CD4-positive, alpha-beta T cell treated with Interleukin-1 beta for 1 hour (primary cell): Measurements from ENCODE around the gene FAM117B.
"Not testable (repeated sequence)": the region's sequence is repeated elsewhere in the genome, so short reads cannot be mapped to it uniquely, and the experiment has no call there.

Experiments used
- DNase-seq, 2 donors: peaks; one replicate each; pipeline ENCODE4 v3.0.0-alpha.2; 2020 to 2022

FAM117B gene

DNA sequence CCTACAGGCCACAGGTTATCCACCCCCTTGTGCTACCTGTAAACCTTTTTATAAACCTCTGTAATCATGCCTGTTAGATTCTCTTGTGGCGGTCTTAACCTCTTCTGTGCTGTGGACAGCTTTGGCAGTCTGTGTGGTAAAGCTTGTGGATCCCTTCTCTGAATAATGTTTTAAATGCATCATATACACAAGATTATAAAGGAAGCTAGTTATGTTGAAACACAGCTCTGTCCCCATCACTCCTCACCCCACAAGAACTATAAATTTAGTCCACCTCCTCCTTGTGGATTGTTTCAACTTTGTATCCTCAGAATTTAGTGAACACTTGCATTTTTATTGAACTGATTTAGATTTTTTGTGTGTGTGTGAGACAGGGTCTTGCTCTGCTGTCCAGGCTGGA, 129.1 kb downstream of the FAM117B start:
- no peak for DNase-seq

DNA sequence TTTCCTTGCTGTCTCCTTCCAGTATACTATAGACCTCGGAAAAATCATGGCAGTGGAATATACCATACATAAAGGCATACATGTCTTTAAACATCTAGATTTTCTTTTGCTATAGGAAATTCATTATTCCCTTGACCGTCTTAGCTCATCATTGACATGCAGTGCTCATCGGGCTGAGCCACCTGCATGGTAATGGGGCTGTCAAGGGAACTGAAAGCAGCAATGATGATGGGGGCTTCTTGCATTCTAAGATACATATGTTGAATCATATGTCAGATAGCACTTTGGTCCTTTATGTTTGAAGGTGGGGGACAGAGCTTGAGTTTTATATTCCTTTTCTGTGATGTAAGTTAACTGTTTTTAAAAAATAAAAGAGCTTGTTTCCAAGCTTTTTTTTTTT, 130.2 kb downstream of the FAM117B start:
- DNase-seq: no peak

DNA sequence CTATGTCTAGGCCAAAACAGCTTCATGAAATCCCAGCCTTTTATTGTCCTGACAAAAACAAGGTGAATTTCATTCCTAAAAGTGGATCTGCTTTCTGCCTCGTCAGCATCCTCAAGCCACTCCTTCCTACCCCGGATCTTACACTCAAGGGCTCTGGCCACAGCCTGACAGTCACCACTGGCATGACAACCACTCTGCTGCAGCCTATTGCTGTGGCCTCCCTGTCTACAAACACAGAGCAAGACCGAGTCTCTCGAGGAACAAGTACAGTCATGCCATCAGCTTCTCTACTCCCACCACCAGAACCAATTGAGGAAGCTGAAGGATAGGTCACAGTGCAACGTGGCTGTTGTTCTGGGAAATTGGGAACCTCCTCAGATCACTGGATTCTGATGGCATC, 130.7 kb downstream of the FAM117B start:
- no peak for DNase-seq

DNA sequence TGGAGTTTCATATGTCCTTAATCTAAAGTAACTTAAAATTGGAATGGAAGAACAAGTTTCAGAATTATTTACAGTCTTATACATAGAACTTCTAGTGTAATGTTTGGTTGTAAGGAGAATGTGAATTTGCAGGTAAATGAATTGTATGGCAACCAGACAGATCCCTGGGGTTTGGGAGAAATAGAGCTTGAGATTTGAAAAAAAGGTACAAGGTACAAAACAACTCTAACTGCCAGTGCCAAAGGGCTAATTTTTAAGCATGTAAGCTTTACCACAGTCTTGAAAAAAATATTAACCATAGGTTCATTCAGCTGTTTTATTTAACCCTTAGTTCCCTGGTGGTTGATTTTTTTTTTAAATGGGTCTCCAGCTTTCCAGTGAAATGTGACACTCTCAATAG, 133.5 kb downstream of the FAM117B start:
- no peak for DNase-seq

DNA sequence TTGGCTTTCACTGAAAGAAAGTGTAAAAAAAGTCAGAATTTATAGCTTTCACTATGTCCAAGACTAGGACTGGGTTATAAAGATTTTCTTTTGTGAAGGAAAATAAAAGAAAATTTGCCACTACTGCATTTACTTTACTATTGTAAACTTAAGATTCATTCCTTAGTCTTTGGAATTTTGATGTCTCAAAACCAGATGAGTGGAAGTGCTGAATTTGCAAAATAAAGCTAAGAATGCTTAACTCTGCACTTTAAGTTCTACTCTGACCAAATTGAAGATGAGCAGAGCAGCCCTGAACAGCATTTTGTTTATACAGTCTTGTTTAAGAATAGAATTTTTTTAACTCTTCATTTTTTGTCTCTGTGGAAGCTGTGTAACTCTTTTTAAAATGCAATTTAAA, 134.4 kb downstream of the FAM117B start:
- no peak for DNase-seq

DNA sequence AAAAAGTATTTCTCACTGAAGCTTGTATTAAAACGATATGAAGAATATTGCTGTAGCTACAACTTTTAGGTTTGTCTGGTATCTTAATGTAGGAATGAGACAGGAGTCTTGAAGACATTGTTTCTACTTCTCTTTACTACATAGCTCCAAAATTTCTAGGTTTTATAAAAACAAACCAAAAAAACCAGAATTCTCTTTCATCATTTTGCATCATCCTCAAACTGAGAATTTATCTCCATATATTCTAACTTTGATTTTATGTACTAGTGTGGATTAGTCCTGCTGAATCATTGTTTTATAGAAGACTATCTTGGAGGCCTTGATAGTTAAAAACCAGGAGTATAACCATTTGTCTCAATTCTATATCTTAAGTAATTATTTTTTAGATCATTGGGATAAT, 136.6 kb downstream of the FAM117B start:
- DNase-seq: no peak

DNA sequence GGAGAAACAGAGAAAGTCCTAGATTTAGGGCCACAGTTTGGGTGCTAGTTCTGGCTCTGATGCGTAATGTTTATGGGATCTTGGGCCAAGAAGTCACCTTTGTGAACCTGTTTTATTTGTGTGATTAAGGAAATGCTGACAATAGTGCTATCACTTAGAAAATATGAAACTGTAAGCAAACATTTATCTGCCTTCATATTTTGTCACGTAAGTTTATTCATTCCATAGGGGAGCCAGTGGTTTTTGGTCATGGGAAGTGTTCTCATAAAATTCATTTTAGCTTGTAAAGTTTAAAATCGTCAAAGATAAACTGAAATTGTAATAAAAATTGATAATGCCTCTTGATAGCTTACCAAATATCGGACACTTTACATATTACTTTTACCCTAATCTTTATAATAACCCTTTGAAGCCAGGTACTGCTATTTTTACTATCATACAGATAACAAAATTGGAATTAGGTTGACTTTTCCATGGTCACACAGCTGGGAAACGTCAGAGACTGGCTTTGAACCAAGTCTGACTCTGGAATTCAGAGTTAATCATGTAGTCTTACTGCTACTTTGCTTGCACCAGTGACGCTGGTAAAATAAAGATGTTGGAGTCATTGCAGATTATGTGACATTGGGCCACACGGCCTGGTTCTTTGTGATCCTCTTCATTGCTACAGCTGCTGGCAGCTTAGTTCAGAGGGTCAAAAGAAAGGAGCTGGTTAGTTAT, 137.1 kb downstream of the FAM117B start:
- no peak for DNase-seq

DNA sequence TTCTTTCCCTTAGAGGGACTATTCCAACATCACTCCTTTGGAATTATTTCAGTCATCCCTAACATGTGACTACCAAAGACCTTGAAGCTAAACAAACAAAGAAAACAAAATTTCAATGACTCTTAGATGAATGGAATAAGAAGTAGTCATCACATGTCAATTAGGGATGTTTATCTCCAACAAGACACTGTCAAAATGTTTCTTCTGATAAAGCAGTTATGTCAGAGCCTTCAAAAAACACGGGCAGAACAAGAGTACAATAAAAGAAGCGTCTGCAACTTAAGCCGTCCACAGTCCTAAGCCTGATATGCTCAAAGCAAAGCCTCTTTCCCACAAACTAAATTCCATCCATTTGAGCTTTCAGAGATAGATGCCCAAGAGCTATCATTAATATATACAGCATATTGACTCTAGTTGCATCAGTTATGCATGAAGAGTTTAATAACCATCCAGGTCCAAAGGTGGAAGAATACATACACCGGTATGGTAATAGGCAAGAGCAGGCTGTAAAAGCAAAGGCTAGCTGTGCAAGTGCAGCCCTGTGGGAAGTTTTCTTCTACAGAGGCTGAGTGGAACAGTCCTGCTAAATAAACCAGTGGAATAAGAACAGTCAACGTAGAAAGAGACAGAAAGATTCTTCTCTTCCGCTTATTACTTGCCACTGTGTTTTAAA, 138.7 kb downstream of the FAM117B start:
- no peak for DNase-seq

DNA sequence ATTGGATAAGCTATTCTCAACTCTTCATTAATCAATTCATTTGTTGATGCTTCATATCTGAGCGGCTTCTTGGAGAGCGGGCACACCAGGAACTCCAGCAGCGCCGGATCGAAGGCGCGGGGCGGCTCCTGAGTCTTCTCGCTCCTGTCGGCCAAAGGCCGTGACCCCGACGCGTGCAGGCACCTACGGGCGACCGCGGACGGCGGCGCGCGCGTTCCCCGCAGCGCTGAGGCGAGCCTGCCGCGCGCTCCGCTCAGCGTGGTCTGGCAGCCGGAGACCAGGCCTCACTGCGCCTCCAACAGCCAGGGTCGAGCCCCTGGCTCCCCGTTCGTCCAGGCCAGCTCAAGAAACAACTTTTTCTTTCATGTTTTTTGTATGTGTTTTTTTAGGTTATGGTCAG, 139.3 kb downstream of the FAM117B start:
- DNase-seq: no peak

DNA sequence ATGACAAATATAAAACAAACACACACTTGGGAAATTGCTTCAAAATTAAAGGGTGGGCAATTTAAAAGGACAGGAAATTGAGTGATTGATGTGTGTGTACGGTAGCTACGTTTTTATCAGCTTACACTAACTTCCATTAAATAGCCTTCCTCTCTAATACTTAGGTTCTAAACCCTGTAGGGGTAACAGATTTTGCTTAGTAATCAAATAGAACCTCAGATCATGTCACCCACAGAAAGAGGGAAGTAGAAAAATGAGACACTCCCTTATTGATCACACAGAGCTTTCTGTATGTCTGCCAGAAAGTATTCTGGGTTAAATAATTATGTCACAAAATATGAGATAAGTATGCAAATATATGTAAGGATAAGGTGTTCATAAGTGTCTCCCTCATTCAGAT, 143.4 kb downstream of the FAM117B start:
- no peak for DNase-seq

DNA sequence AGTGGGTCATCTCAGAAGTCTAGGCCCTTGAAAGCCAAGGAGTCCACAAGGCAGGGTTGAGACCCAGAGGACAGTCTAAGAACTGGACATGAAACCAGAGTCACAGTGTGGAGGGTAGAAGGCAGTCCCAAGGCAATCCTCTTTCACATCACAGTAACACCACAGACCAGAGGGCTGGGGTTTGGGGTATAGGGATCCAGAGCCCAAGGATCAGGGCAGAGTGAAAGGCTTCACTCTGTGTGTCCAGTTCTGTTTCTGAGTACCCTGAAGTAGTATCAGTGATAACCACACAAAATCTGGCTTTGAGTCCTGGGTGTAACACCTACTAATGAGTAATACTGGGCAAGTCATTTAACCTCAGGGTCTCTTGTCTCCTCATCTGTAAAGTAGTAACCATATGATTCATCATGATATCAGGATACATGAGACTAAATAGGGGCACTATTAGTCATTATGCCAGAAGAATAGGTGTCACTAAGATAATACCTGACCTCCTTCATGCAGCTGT, 145.8 kb downstream of the FAM117B start:
- no peak for DNase-seq

DNA sequence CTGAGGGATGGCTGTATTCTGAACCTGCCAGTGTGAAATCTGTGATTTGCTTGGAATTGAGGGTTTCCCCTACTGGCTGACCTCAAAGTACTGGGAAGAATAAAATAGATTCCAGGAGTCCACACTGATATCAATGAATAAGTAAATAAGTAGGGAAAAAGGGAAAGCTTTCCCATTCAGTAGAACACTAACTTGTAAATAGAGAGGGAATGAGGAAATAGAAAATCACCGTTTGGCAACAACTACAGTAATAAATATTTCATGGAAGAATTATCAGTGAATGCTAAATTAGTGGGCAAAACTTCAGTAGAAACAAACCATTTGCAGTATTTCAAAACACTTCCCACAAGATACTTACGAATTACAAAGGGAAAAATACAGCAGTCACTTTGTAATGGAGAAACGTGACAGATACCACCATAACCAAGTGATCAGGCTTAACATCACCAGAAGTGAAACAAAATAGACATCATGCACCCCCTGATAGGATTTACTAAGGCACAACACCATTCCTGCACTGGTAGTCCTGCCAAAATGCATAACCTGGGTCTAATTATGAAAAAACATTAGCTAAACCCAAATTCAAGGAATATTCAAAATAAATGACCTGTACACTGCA, 148.3 kb downstream of the FAM117B start:
- DNase-seq: no peak

DNA sequence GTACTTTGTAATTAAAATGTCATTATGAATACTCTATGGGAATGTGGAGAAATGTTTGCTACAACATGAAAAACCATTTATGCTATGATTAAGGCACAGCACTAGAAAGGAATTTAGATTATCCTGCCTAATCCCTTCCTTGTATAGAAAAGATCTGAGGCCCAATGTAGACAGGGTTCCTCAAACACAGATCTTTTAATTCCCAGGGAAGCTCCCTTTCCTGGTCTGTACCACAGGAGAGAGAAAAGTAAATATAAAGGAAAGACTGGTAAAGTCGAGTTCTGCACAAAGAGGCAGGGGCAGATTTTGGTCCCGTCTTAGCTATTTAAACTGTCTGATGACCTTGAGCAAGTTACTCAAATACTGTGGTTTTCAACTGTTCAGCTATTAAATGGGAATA, 152.1 kb downstream of the FAM117B start:
- no peak for DNase-seq

DNA sequence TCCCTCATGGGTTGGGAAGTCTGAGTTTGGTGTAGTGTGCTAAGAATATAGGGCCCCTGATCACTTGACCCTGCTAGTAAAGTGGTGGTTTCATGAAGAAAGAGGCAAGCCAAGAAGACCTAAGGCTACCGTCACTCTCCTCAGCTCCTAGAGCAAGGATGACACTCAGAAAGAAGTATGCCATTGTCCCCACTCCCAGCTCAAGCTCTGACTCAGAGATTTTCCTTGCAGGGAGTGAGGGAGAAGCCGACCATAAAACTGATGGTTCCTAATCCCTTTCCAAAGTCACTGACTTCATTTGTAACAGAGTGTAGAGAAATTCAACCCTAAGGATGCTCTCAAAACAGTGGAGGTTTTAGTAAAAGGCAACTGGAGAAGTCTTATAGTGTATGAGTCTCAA, 155.9 kb downstream of the FAM117B start:
- DNase-seq: no peak

DNA sequence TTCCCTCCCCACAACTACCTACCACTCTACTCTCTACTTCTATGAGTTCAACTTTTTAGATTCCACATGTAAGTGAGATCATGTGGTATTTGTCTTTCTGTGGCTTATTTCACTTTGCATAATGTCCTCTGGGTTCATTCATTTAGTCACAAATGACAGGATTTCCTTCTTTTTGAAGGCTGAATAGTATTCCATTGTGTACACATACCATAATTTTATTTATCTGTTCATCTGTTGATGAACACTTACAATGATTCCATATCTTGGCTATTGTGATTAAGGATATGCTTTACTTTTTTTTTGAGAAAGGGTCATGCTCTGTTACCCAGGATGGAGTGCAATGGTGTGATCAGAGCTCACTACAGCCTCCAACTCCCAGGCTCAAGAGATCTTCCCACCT, 163.2 kb downstream of the FAM117B start:
- no peak for DNase-seq

DNA sequence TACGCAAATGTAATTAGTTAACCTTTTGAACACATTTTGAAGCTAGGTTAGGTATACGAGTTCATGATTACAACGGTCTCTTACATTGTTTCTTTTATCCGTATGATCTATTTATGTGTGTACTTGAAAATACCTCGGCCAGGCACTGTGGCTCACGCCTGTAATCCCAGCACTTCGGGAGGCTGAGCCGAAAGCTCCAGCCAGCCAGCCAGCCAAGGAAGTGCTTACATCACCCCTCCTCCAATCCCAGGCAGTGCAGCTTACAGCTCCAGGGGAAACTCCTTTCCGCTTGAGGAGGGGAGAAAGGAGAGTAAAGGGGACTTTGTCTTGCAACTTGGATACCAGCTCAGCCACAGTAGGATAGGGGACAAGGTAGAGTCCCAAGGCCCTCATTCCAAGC, 171.1 kb downstream of the FAM117B start:
- DNase-seq: not testable (repeated sequence)

DNA sequence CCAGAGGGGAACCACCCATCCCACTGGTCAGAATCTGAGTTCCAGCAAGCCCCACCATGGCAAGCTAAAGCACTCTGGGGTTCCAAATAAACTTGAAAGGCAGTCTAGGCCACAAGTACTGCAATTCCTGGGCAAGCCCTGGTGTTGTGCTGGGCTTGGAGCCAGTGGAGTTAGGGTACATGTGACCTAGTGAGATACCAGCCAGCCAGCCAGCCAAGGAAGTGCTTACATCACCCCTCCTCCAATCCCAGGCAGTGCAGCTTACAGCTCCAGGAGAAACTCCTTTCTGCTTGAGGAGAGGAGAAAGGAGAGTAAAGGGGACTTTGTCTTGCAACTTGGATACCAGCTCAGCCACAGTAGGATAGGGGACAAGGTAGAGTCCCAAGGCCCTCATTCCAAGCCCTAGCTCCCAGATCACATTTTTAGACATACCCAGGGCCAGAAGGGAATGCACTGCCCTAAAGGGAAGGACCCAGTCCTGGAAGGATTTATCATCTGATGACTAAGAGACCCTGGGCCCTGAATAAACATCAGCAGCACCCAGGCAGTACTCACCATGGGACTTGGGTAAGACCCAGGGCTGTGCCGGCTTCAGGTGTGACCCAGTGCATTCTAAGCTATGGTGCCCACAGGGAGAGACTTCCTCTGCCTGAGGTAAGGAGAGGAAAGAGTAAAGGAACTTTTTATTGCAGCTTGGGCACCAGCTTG, 172.8 kb downstream of the FAM117B start:
- DNase-seq: not testable (repeated sequence)

DNA sequence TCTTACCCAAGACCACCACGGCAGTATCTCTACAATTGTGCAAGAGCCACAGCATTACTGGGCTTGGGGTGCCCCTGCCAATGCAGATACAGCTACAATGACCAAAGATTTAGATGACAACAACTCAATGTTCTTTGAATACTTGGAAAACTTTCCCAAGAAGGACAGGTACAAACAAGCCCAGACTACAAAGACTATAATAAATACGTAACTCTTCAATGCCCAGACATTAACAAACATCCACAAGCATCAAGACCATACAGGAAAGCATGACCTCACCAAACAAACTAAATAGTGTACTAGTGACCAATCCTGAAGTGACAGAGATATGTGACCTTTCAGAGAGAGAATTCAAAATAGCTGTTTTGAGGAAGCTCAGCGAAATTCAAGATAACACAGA, 174.0 kb downstream of the FAM117B start:
- no peak for DNase-seq

DNA sequence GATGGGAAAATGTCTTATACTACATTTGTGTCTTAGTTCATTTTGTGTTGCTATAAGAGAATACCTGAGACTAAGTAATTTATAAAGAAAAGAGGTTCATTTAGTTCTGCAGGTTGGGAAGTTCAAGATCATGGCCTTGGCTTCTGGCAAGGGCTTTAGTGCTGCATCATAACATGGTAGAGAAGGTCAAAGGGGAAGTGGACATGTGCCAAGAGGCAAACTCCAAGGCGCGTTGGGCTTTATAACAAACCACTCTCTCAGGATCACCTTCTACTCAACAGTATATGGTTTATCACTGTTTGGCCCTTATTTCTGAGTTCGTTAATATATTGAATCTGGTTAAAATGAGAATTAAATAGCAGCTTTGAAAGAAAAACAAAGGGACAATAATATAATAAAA, 178.6 kb downstream of the FAM117B start:
- DNase-seq: no peak

DNA sequence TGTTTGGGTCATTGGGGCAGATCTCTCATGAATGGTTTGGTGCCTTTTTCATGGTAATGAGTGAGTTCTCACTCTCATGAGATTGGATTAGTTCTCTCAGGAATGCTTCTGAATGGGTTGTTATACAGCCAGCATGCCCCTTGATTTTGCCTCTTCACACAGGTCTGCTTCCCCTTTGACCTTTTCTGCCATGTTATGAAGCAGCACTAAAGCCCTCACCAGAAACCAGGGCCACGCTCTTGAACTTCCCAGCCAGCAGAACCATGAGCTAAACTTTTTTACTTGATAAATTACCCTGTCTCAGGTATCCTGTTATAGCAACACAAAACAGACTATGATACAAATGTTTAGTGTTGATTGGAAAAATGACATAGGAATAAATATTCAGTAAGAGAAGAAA, 179.5 kb downstream of the FAM117B start:
- no peak for DNase-seq

DNA sequence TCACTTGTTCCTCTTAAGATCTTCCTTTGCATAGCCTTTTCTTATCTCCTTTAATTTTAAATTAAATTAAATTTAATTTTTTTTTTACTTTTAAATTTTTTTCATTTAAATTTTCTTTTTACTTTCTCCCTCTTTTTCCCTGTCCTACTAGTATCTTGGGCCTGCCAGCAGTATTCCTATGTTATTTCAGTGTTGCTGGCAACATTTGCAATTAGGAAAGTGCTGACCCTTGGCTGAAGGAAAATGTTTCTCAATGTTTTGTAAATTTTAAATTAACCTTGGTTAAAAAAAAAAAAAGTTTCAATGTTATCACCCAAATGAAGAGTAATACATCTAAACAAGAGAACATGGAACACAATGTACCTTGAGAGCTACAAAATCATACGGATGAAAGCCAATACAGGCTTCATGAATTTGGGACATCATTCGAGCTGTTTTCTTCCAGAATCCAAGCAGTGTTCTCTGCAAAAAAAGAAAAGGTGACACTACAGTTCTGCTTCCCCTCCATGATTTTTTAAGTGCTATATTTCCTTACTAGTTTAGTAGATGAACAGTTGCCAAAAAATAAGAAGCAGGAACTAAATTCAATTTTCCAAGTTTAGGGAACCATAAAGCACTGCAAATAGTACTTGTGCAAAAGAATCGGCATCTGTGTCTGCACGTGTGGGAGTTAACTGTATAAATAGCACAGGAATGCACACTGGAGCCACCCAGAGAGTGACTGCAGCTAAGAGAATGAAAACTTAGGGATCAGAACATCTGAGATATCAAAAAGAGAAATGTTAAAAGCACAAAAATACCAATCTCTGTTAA, 181.0 kb downstream of the FAM117B start:
- DNase-seq: no peak

DNA sequence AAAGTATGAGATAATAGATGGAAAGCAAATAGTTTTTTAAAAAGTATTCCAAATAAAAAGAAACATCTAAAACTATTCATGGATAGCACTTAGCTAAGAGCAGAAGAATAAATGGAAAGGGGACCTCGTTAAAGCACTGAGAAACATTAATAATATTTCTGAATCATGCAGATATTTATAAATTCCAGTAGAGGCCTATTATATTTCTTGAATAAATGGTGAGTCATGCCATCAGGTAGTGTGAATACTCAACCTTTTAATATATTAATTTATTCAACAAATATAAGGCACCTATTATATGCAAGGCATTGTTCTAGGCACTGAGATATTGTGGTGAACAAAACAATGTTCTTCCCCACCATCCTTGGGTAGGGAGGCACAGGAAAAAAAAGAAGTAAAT, 183.0 kb downstream of the FAM117B start:
- no peak for DNase-seq

DNA sequence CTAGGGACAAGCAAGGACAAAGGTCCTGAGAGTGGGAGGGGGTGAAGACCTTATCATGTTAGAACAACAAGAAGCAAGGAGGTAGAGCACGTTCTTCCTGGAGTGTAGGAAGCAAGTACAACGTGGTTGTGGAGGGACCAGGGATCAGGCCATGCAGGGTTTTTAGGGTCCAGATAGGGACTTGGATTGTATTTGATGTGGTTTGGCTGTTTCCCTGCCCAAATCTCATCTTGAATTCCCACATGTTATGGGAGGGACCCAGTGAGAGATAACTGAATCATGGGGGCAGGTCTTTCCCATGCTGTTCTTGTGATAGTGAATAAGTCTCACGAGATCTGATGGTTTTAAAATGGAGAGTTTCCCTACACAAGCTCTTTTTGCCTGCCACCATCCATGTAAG, 183.6 kb downstream of the FAM117B start:
- no peak for DNase-seq
